SK-N-MC (cell line): Measurements from ENCODE around the gene UCK1.

Experiments
- DNase-seq: peaks from one replicate; pipeline ENCODE4 v3.0.0-alpha.2; 2011; ENCODE audit warnings: low read depth, low spot score
- H3K27ac ChIP-seq: fragments of 200-600 bp; sonication (generic); 2 replicates; pipeline ENCODE4 v1.5.1; 2016; ENCODE audit warnings: mixed run types
- H3K36me3 ChIP-seq: fragments of 200-600 bp; sonication (generic); 2 replicates; pipeline ENCODE4 v1.6.1; 2017; ENCODE audit warnings: antibody characterized with exemption, low read length, mixed read lengths; ENCODE audit not compliant: insufficient read depth
- H3K4me3 ChIP-seq: fragments of 200-600 bp; sonication (generic); 2 replicates; pipeline ENCODE4 v1.5.1; 2016
- H3K9ac ChIP-seq: fragments of 200-600 bp; sonication (generic); 2 replicates; pipeline ENCODE4 v1.8.0; 2017; ENCODE audit warnings: mixed run types, mixed read lengths; ENCODE audit not compliant: insufficient read length
- H3K9me3 ChIP-seq: fragments of 200-600 bp; sonication (generic); 2 replicates; pipeline ENCODE4 v1.6.1; 2017; ENCODE audit warnings: low read depth, mild to moderate bottlenecking, antibody characterized with exemption, low read length, moderate library complexity, mixed read lengths
- EZH2 ChIP-seq: fragments of 200-600 bp; sonication (generic); IDR thresholded peaks from one replicate; pipeline ENCODE4 v1.6.1; 2017; ENCODE audit warnings: antibody characterized with exemption
- FOXP2 ChIP-seq: optimal IDR thresholded peaks from 2 replicates; pipeline ENCODE3; 2011; ENCODE audit warnings: mild to moderate bottlenecking, moderate library complexity; ENCODE audit not compliant: insufficient read depth; ENCODE audit errors: extremely low read length, control extremely low read depth
- POLR2AphosphoS5 ChIP-seq: IDR thresholded peaks from 2 replicates; pipeline ENCODE4 v1.6.1; 2012; ENCODE audit warnings: mild to moderate bottlenecking, low read depth, low read length, borderline replicate concordance

Gene UCK1

DNA sequence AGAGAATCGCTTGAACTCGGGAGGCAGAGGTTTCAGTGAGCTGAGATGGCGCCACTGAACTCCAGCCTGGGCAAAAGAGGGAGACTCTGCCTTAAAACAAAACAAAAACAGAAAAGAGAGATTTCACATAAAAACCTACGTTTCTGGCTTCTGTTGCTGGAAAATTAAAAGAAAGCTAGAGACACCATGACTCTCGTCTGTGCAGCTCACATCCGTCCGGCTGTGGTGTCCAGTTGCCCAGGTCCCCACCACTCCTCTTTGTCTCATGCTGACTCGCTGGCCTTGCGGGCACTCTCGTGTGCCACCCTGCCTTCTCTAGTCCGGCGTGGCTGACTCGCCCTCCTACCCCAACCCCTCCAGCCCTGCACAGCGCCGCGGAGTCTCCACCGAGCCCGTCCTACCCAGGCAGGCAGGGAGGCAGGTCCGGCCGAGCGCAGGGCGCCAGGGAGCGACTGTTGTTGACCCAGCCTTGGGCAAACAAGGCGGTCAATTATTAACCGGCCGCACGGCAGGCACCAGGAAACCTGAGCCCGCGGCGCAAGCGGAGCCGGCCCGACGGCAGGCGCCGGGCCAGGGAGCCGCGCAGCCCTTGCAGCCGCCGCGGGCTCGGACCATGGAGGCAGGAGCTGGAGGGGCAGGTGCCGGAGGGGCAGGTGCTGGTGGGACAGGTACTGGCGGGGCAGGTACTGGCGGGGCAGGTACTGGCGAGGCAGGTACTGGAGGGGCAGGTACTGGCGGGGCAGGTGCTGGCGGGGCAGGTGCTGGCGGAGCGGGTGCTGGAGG, 14.1 kb upstream of the UCK1 start, which contains the start of gene PRRT1B:
Gene PRRT1B, plus strand, starts transcription at position 521 of the 783 bp plus-strand sequence. Its CDS starts 93 bp downstream, at position 614.
- no peak for DNase-seq
- Histone ChIP-seq H3K9me3 (peaks cover 3% of the 10 kb centered on the region; the same call in 1 of the 2 replicates), H3K4me3 (peak within 1 kb of the TSS; percentile 65), H3K36me3 (no peaks in the 10 kb centered on the region), H3K27ac (no peak within 1 kb of the TSS), H3K9ac (no peak within 1 kb of the TSS)
- TF ChIP-seq EZH2: no peak
- no peak for TF ChIP-seq POLR2AphosphoS5
- TF ChIP-seq FOXP2: no peak

DNA sequence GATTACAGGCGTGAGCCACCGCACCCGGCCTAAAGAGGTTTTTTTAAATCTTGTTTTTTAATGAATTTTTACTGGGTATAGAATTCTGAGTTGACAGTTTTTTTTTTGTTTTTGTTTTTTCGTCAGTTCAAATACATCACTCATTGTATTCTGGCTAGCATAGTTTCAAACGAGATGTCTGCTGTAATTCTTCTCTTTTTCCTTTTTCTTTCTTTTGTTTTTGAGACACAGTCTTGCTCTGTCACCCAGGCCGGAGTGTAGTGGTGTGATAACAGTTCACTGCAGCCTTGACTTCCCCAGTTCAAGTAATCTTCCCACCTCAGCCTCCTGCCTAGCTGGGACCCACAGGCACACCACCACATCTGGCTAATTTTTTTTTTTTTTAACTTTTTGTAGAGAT, 12.1 kb upstream of the UCK1 start:
- Histone ChIP-seq H3K4me3 (no peak overlapping the region), H3K9me3 (peaks cover 3% of the 10 kb centered on the region; the same call in 1 of the 2 replicates), H3K27ac (no peak overlapping the region), H3K36me3 (no peaks in the 10 kb centered on the region), H3K9ac (no peak overlapping the region)
- no peak for DNase-seq
- TF ChIP-seq FOXP2 (no peak), EZH2 (no peak)

DNA sequence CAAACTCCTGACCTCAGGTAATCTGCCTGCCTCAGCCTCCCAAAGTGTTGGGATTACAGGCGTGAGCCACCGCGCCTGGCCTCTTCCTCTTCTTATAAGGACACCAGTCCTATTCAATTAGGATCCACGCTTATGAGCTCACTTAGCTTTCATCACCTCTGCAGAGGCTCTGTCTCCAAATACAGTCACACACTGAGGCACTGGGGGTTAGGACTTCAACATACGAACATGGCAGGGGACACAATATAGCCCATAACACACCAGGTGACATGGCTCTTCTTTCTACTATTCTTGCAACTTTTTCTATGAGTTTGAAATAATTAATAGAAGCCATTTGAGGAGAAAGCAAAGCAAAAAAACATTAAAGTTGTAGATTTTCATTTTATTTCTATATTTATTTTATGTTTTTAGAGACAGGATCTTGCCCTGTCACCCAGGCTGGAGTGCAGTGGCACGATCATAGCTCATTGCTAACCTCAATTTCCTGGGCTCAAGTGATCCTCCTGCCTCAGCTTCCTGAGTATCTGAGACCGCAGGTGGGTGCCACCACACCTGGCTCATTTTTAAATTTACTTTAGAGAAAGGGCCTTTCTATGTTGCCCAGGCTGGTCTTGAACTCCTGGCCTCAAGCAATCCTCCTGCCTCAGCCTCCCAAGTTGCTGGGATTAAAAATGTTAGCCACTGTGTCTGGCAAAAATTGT, 8.3 kb upstream of the UCK1 start:
- no peak overlapping the region for H3K27ac ChIP-seq
- H3K9ac ChIP-seq: no peak overlapping the region
- TF ChIP-seq POLR2AphosphoS5 (no peak), FOXP2 (no peak), EZH2 (no peak)
- peaks cover 3% of the 10 kb centered on the region; the same call in 1 of the 2 replicates for H3K9me3 ChIP-seq
- H3K36me3 ChIP-seq: no peaks in the 10 kb centered on the region
- no peak overlapping the region for H3K4me3 ChIP-seq
- no peak for DNase-seq

DNA sequence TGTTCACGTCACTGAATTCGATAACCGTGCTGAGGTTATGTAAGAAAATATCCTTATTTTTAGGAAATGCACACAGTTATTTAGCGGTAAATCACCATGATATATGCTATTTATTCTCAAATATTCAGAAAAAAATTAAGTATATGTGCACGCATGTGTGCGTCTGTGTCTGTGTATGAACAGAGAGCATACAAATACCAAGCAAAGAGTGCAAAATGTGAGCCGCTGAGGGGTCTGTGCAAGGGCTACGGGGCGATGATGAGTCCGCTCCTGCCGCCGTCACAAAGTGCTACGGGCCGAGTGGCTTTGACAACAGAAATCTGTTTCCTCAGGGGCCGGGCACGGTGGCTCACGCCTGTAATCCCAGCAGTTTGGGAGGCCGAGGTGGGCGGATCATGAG, 6.9 kb upstream of the UCK1 start:
- Histone ChIP-seq H3K27ac (no peak overlapping the region), H3K36me3 (no peaks in the 10 kb centered on the region), H3K9me3 (no peaks in the 10 kb centered on the region), H3K9ac (no peak overlapping the region), H3K4me3 (no peak overlapping the region)
- no peak for DNase-seq
- TF ChIP-seq POLR2AphosphoS5: no peak
- no peak for TF ChIP-seq EZH2
- no peak for TF ChIP-seq FOXP2

DNA sequence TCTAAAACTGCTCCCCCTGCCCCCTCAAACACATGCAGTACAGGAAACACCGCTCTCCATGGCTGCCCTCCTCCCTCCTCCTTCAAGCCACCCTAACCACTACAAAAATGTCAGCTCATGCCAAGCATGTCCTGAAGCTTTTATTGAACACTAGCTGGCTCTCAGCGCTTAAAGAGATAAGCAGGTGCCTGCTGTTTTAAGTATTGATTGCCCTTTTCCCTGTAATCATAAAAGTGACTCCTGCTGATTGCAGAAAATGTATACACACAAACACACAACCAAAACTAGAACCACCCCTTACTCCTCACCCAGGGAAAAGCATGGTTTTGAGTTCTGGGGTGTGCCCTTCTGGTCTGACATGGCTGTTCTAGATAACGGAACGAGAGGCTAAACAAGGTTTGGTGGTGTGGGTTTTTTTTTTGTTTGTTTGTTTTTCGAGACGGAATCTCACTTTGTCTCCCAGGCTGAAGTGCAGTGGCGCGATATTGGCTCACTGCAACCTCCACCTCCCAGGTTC, 3.7 kb upstream of the UCK1 start:
- Histone ChIP-seq H3K4me3 (no peak overlapping the region), H3K36me3 (peaks cover 2% of the 10 kb centered on the region; the same call in 1 of the 2 replicates), H3K9me3 (no peaks in the 10 kb centered on the region), H3K9ac (no peak overlapping the region), H3K27ac (no peak overlapping the region)
- no peak for DNase-seq
- TF ChIP-seq FOXP2 (no peak), POLR2AphosphoS5 (no peak), EZH2 (no peak)

DNA sequence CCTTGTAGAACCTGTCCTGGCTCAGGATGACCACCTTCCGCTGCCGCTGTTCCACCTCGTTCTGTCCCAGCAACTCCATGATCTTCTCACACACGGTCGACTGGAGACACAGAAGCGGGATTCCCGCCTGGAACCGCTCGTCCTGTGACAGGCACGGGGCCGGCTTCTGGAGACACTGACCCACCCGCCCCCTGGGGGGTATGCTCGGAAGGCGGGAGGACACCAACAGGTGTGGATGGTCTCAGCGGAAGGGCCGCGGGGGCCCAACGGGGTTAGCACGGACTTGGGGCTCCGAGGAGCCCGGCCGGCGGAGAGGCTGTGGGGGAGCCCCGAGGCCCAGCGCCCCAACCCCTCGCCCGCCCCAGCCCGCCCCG, 530 bp downstream of the UCK1 start:
- TF ChIP-seq FOXP2 (no peak), POLR2AphosphoS5 (no peak)
- Histone ChIP-seq H3K9me3 (no peaks in the 10 kb centered on the region), H3K4me3 (peak overlapping the region; percentile 92), H3K36me3 (peaks cover 29% of the 10 kb centered on the region; the same call in 1 of the 2 replicates), H3K9ac (peak overlapping the region; percentile 95), H3K27ac (no peak overlapping the region)
- DNase-seq: no peak

DNA sequence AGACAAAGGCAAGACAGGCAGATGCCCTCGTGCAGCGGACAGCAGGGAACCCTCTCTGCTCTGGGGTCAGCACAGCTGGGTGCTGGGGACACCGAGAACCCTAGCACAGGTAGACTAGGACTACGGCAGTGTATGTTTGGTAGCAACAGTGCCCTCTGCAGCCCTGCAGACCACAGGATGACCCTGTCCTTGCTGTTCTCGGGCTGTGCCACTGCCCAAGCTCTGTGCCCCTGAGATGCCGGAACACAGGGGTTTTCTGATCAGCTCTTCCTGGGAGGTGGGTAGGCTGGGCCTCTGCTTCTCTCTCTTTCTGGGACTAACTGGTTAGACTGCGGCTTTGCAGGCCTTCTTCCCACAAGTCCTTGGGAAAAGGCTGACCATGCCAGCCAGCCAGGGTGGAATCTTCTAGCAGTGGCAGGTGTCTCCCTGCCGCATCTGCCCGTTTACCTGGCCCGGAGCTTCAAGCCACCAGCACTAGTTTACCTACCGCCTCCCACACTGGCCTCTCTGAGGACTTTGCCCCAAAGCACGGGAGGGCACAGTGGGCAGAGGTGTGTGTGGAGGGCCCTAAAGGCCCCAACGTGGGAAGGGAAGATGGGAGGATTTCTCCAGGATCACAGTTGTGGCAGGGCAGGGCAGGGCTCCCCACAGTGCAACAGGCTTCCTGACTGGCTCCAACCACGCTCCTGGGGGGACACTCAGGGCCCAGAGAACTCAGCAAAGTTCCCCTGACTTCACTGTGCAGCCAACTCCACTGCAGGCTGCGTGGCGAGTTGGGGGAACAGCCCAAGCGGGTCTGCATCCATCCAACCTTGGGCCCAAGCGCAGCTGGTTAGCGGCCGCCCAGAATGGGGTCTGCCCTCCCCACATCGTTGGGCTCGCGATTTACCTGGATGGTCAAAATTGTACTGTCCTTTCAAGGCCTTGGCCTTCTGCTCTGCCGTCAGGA, 1.2 kb downstream of the UCK1 start:
- Histone ChIP-seq H3K9ac (peak overlapping the region; percentile 95), H3K9me3 (no peaks in the 10 kb centered on the region), H3K27ac (no peak overlapping the region), H3K4me3 (peak overlapping the region; percentile 92), H3K36me3 (peaks cover 33% of the 10 kb centered on the region; the same call in 1 of the 2 replicates)
- TF ChIP-seq POLR2AphosphoS5: no peak
- TF ChIP-seq EZH2: no peak
- TF ChIP-seq FOXP2: no peak
- DNase-seq: no peak

DNA sequence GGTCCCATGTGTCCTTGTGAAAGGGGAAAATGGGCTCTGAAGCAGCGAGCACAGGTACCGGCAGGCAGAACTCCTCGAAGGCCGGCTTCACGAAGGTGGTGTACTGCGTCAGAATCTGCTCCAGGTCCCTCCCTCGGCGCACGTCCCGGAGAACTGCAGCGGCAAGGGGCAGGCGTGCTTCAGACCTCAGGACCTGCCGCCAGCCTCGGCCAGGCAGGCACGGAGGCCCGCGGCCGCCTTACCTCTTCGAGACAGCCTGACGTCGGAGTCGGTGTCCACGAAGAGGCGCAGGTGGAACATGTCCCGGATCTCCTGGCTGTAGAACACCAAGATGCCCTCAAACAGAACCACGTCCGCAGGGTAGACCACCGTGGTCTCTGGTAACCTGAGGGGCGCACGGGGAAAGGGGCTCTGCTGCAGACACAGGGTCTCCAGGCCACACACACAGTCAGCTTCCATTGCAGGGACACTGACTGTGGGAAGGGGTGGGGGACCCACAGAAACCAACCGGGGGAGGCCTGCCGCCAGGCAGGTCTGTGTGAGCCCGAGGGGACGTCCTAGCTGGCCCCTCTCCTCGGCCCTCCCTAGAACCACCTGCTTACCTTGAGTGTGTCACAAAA, 2.1 kb downstream of the UCK1 start:
- no peak for DNase-seq
- Histone ChIP-seq H3K9me3 (no peaks in the 10 kb centered on the region), H3K27ac (no peak overlapping the region), H3K9ac (no peak overlapping the region), H3K4me3 (no peak overlapping the region), H3K36me3 (peaks cover 42% of the 10 kb centered on the region)
- no peak for TF ChIP-seq EZH2
- no peak for TF ChIP-seq FOXP2
- no peak for TF ChIP-seq POLR2AphosphoS5
